Stimulated activated naive CD8-positive, alpha-beta T cell treated with anti-CD3 and anti-CD28 coated beads, Interleukin-15, amount 100 ng/mL, for 72 hours (primary cell): Measurements from ENCODE around the gene ESR1.
"Not testable (repeated sequence)": the region's sequence is repeated elsewhere in the genome, so short reads cannot be mapped to it uniquely, and the experiment has no call there.

Experiments
- ATAC-seq: fragments of 150-1000 bp; cut with Tn5 transposase; 2 replicates; pipeline ENCODE4 v1.10.0; 2021; ENCODE audit warnings: mild to moderate bottlenecking, moderate library complexity
- DNase-seq, 2 donors: peaks; one replicate each; pipeline ENCODE4 v3.0.0; 2021 to 2022
- H3K27ac Mint-ChIP-seq, 2 donors: one replicate each; pipeline ENCODE4 v1.8.0; 2022; ENCODE audit warnings: mild to moderate bottlenecking in 2 of 2, mixed read lengths in 2 of 2, moderate library complexity in 2 of 2
- H3K27me3 Mint-ChIP-seq: one replicate; pipeline ENCODE4 v1.8.0; 2022; ENCODE audit warnings: mixed read lengths
- H3K4me1 Mint-ChIP-seq: one replicate; pipeline ENCODE4 v1.8.0; 2022; ENCODE audit warnings: mild to moderate bottlenecking, mixed read lengths
- H3K4me3 Mint-ChIP-seq, 2 donors: one replicate each; pipeline ENCODE4 v1.8.0; 2022; ENCODE audit warnings: mild to moderate bottlenecking in 2 of 2, mixed read lengths in 2 of 2, moderate library complexity in 1 of 2
- H3K9me3 Mint-ChIP-seq, 2 donors: one replicate each; pipeline ENCODE4 v1.8.0; 2022; ENCODE audit warnings: mixed read lengths in 2 of 2

The ESR1 gene

DNA sequence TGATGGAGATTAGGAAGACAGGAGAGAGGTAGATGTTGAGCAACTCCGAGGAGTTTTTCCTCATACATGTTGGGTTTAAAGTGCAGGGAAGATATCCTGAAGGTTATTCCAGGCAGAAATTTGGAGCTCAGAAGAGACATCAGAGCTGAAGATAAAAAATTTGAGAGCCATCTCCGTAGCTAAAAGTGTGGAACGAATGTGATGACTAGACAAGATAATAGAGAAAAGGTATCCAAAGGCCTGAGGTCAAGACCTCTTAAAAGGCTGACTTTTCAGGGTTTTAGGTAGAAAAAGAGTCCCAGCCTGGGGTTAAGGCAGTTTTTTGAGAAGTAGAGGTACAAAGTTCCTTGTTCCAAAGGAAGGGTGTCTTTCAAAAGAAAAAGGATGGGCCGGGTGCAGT is 214.8 kb downstream of the ESR1 start:
- ATAC-seq (no peak), DNase-seq (no peak)
- no peak overlapping the region for H3K4me3 Mint-ChIP-seq
- peaks cover 8% of the 10 kb centered on the region in 2 donors for H3K9me3 Mint-ChIP-seq
- H3K4me1 Mint-ChIP-seq: no peaks in the 10 kb centered on the region
- H3K27me3 Mint-ChIP-seq: no peaks in the 10 kb centered on the region
- H3K27ac Mint-ChIP-seq: no peak overlapping the region

DNA sequence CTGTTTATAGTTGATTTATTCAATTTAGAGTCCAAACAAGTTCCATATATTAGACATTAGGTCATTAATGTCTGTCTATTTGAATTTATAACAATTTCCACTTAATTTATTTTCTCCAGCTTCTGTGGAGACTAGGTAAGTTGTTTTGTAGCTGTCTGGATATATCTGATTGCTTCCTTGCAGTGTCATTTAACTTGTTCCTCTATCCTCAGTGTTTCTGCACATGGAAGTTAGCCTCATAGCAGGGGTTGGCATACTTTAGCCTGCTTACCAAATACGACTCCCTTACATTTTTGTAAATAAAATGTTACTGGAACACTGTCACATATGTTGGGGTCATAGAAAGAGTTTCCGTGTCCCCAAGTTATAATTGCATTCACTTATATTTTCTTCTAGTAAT is 216.1 kb downstream of the ESR1 start:
- Mint-ChIP-seq H3K9me3 (peaks cover 8% of the 10 kb centered on the region in 2 donors), H3K4me3 (no peak overlapping the region), H3K27ac (no peak overlapping the region), H3K4me1 (no peaks in the 10 kb centered on the region), H3K27me3 (no peaks in the 10 kb centered on the region)
- DNase-seq (no peak), ATAC-seq (no peak)

DNA sequence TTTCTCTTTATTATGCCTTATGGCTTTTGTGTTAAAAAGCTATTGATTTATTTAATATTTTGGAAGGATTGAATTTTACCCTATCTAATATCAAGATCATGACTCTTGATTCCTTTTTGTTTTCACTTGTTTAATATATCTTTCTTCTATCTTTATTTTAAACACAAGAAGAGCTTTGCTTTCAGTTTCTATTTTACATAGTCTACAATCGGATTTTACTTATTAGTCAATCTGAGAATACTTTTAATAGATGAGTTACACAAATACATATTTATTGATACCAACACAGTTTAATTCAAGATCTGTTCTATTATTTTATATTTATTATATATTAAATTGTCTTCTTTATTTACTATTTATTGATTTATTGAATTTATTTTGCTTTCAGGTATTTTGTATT is 218.8 kb downstream of the ESR1 start:
- no peaks in the 10 kb centered on the region for H3K27me3 Mint-ChIP-seq
- DNase-seq: no peak
- no peak overlapping the region for H3K4me3 Mint-ChIP-seq
- no peak for ATAC-seq
- peaks cover 12 to 15% of the 10 kb centered on the region in 2 donors for H3K9me3 Mint-ChIP-seq
- no peak overlapping the region for H3K27ac Mint-ChIP-seq
- no peaks in the 10 kb centered on the region for H3K4me1 Mint-ChIP-seq

DNA sequence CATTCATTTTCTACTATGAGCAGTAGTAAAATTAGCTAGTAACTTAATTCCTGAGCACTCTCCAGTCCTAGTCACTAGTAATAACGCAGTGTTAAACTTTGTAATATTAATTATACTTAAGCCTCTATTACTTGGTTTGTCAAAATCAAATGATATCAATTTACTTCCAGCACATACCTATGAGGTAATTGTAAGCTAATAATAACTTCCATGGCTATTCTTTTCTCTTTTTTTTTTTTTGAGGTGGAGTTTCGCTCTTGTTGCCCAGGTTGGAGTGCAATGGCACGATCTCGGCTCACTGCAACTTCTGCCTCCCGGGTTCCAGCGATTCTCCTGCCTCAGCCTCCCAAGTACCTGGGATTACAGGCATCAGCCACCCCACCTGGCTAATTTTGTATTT is 219.3 kb downstream of the ESR1 start:
- not testable (repeated sequence) for H3K4me1 Mint-ChIP-seq, H3K4me3 Mint-ChIP-seq, H3K27me3 Mint-ChIP-seq, ATAC-seq, DNase-seq
- H3K27ac Mint-ChIP-seq: peak overlapping the region in 1 of 2 donors; percentile 83
- H3K9me3 Mint-ChIP-seq: peaks cover 10 to 14% of the 10 kb centered on the region in 2 donors

DNA sequence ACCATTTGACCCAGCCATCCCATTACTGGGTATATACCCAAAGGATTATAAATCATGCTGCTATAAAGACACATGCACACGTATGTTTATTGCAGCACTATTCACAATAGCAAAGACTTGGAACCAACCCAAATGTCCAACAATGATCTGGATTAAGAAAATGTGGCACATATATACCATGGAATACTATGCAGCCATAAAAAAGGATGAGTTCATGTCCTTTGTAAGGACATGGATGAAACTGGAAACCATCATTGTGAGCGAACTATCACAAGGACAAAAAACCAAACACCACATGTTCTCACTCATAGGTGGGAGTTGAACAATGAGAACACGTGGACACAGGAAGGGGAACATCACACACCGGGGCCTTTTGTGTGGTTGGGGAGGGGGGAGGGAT is 226.3 kb downstream of the ESR1 start:
- not testable (repeated sequence) for H3K27ac Mint-ChIP-seq, H3K27me3 Mint-ChIP-seq, H3K4me1 Mint-ChIP-seq, H3K4me3 Mint-ChIP-seq, ATAC-seq, DNase-seq
- H3K9me3 Mint-ChIP-seq: peaks cover 11 to 25% of the 10 kb centered on the region in 2 donors

DNA sequence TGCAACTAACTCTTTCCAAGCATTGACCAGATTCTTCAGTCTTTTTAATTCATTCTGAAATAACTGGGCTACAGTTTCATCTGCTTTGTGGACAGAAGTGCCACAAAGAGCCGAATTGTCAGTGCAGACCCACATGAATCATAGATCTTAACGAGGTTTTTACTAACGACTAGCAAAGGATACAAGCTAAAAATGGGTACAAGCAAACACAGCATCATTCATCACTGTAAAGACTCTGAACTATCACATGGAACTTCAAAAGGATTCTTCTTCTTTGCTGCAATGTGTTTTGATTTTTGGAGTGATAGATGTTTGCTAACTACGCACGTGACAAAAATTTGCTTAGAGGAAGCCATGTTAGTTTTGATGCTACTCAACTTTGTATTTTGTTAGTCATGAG is 227.1 kb downstream of the ESR1 start:
- ATAC-seq (no peak), DNase-seq (no peak)
- Mint-ChIP-seq H3K27me3 (no peaks in the 10 kb centered on the region), H3K27ac (no peak overlapping the region), H3K4me3 (no peak overlapping the region), H3K4me1 (no peaks in the 10 kb centered on the region), H3K9me3 (peaks cover 7 to 18% of the 10 kb centered on the region in 2 donors)

DNA sequence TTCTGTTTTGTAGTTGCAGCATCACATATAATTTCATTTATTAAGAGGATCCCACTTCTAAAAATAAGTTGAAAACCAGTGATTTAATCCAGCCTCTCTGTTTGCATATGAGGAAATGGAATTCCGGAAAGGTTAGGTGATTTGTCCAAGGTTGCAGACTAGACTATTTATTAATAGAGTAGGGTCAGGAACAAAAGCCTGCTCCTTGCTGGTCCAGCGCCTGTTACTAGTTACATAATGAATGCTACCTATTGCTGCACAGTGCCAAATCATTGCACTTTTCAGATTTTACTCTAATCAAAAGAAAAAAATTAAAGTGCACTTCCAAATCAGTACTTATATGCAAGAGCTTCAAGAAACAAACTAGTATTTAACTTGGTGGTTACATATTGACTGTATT is 238.6 kb downstream of the ESR1 start:
- no peaks in the 10 kb centered on the region for H3K27me3 Mint-ChIP-seq
- no peak overlapping the region for H3K4me3 Mint-ChIP-seq
- peaks cover 0 to 6% of the 10 kb centered on the region in 2 donors for H3K9me3 Mint-ChIP-seq
- ATAC-seq (no peak), DNase-seq (no peak)
- no peaks in the 10 kb centered on the region for H3K4me1 Mint-ChIP-seq
- no peak overlapping the region for H3K27ac Mint-ChIP-seq

DNA sequence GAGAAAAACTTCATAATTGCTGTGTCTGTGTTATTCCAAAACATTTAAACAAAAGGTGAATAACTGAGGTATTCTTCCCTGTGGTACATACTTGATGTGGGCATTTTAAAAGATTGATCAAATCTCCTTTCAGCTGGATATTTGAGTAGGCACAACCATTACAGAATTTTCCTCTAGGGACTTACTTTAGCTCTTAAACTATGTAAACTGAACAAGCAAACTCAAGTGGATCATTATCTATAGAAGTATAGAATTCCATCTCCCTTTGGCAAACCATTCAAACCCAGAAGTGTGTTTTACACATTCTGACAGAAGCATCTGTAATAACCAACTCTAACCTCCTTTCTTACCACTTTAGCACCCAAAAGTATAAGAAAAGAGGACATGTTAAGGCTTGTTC is 241.4 kb downstream of the ESR1 start:
- H3K27ac Mint-ChIP-seq: no peak overlapping the region

DNA sequence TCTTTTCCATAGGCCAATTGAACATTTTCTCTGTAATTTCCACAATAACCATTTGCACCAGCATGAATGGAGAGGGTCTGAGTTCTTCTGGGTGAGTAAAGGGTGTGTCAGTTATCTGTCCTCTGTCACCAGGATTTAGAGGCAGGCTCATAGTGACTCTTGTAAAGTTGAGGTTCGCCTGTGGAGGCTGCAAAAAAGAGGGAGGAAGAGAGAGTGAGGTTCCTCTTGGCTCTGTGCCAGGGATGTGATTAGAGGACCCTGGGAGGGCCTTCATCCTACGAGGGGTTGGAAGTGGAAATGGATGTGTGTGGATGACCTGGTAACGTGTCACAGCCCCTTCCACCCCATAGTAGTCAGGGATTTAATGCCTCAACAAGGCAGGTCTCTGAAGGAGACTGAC is 242.0 kb downstream of the ESR1 start:
- no peak for ATAC-seq
- H3K9me3 Mint-ChIP-seq: no peaks in the 10 kb centered on the region
- no peaks in the 10 kb centered on the region for H3K4me1 Mint-ChIP-seq
- no peak for DNase-seq
- no peaks in the 10 kb centered on the region for H3K27me3 Mint-ChIP-seq
- H3K4me3 Mint-ChIP-seq: no peak overlapping the region
- H3K27ac Mint-ChIP-seq: no peak overlapping the region

More for the DNA sequence above, 241.4 kb downstream of the ESR1 start:
- Mint-ChIP-seq H3K27me3 (no peaks in the 10 kb centered on the region), H3K4me3 (no peak overlapping the region), H3K9me3 (no peaks in the 10 kb centered on the region), H3K4me1 (no peaks in the 10 kb centered on the region)
- DNase-seq: no peak
- ATAC-seq: no peak

DNA sequence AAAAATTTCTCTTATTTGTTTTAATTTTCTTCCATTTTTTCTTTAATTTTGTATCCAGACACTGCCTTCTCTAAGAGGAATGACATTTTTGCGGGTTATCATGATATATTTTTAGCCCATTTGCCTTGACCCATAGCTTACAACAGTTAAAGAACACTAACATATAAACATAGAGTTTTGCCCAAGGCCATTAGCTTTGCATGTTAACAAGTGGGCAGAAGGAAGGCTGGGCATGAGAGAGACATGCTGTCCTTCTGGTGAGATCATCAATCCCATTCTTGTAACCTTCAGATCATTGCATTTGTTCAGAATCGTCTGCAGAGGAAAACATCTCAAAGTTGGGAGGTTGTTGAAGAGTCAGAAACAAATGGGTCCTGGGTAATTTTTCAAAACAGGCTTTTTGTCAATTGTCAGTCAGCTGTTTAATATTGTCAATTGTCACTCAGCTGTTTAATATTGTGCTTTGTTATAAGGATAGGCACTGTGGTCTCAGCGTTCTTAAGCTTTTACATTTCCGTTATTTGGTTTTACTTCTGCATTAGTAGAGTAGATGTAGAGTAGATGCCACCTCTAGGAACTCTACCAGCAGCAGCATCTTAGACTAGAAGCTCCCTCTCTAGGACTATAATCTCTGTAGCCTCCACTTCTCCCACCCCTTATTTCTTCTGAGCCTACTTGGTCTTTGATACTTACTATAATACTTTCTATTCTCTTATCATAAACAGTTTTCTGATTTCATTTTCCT is 243.1 kb downstream of the ESR1 start:
- Mint-ChIP-seq H3K9me3 (no peaks in the 10 kb centered on the region), H3K27ac (no peak overlapping the region), H3K4me1 (no peaks in the 10 kb centered on the region), H3K27me3 (peaks cover 4% of the 10 kb centered on the region), H3K4me3 (no peak overlapping the region)
- ATAC-seq: no peak
- no peak for DNase-seq

DNA sequence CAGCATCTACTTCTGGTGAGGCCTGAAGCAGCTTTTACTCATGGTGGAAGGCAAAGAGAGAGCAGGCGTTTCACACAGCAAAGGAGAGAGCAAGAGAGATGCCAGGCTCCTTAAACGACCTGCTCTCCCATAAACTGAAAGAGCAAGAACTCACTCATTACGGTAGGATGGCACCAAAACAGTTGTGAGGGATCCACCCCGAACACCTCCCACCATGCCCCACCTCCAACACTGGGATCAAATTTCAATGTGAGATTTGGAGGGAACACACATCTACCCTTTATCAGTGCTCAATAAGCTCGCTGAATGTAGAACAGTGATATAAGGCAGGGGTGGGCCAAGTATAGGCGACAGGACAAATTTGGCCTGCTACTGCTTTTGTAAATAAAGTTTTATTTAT is 244.6 kb downstream of the ESR1 start:
- Mint-ChIP-seq H3K4me3 (no peak overlapping the region), H3K27me3 (peaks cover 7% of the 10 kb centered on the region), H3K9me3 (no peaks in the 10 kb centered on the region), H3K27ac (no peak overlapping the region), H3K4me1 (no peaks in the 10 kb centered on the region)
- DNase-seq: no peak
- no peak for ATAC-seq

DNA sequence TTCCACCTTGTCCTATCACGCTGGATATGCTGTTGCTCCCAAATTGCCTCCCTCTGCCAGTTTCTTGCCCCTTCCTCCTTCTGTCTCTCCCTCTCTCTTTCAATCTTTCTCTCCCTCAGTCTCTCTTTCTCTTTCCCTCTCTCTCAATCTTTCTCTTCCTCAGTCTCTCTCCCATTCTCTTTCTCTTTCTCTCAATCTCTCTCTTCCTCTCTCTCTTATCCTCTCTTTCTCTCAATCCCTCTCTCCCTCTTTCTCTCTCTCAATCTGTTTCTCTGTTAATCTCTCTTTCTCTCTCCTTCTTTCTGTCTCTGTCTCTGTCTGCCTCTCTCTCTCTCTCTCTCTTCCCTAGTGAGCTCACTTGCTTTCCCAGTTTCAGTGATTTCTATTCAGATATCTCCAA is 245.8 kb downstream of the ESR1 start:
- Mint-ChIP-seq H3K27me3 (peaks cover 12% of the 10 kb centered on the region), H3K9me3 (no peaks in the 10 kb centered on the region), H3K4me3 (no peak overlapping the region), H3K27ac (no peak overlapping the region), H3K4me1 (no peaks in the 10 kb centered on the region)
- ATAC-seq: no peak
- DNase-seq: no peak

DNA sequence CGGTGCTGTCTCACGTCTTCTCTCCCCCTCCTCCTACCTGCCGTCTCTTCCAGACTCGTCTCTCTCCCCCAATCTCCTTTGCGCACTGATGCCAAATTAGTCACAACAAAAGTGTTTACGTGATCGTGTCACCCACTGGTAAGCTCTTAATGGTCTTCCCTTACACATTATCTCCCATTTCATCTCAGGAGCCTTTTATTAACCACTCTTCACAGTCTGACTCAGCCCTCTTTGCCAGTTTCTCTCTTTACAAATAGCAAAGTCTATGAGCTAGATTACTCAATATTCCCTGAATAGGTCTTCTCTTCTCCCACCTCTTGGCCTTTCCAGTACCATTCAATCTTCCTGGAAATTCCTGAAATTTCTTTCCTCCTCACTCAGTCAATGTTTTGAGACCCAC is 247.0 kb downstream of the ESR1 start:
- H3K9me3 Mint-ChIP-seq: no peaks in the 10 kb centered on the region
- no peaks in the 10 kb centered on the region for H3K4me1 Mint-ChIP-seq
- DNase-seq (no peak), ATAC-seq (no peak)
- H3K27ac Mint-ChIP-seq: no peak overlapping the region
- peaks cover 13% of the 10 kb centered on the region for H3K27me3 Mint-ChIP-seq
- no peak overlapping the region for H3K4me3 Mint-ChIP-seq

DNA sequence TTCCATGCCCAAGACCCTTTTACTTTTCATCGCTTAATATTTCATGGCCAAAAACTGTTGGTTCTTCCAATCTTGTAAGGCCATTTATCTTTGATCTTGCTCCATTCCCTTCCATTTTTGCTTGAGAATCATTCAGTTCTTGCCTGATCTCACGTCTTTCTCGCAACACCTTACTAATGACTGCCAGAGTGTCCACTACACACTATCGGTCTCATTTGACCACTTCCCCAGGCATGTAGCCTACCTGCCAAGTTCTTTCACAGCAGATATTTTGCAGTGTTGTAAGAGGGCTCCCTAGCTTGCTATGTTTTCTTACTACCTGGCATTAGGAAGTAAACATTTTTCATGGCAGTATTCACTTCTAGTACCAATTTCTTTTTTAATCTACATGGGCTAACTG is 248.0 kb downstream of the ESR1 start:
- H3K27ac Mint-ChIP-seq: no peak overlapping the region
- H3K4me3 Mint-ChIP-seq: no peak overlapping the region
- ATAC-seq (no peak), DNase-seq (no peak)
- H3K9me3 Mint-ChIP-seq: no peaks in the 10 kb centered on the region
- H3K27me3 Mint-ChIP-seq: peaks cover 13% of the 10 kb centered on the region
- H3K4me1 Mint-ChIP-seq: no peaks in the 10 kb centered on the region

DNA sequence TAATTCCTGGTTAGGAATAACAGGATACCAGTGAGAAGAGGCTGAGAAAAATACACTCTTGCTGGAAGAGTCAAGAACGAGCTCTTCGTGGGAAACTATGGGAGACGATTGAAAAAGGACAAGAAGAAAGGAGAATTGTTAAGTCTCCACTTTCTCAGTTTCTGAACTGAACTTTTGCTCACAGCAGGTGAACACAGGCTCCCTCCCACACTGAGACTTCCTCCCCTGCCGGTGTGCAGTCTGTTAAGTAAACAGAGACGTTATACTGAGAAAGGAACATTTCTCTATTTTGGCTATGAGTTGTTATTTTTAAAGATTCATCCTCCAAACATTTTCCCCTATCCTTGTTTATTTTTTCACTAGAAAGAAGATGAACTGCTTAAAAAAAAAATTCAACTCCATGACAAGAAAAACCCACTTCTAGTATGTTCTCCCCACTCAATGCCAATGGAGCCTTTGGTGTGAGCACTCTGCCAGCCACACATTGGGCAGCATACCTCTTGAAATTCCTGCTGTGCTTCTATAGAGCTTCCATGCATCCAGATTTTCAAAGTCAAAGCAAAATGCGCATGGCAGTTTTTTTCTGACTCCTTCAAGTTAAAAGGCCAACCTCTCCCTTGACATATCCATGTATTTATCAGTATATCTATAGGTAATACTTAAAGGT is 250.5 kb downstream of the ESR1 start:
- Mint-ChIP-seq H3K4me3 (no peak overlapping the region), H3K27me3 (peaks cover 13% of the 10 kb centered on the region), H3K4me1 (no peaks in the 10 kb centered on the region), H3K27ac (no peak overlapping the region), H3K9me3 (no peaks in the 10 kb centered on the region)
- ATAC-seq (no peak), DNase-seq (no peak)

DNA sequence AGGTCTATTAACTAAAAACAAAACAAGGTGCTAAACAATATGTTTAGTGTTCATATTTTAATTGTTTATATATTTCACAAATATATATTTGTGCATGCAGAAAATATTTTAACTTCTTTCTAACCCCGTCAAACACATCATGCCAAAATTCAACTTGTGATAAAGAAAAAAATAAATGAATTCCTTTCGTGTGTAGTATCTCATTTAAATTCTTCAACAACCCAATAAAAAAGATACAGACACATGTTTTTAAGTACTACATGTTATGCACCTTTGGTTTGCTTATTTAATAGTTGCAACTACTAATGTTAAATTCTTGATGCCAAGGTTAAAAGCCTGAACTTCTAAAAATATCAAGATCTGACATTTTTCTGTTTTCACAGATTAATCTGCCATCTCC is 252.4 kb downstream of the ESR1 start:
- Mint-ChIP-seq H3K9me3 (no peaks in the 10 kb centered on the region), H3K27me3 (peaks cover 13% of the 10 kb centered on the region), H3K27ac (no peak overlapping the region), H3K4me1 (no peaks in the 10 kb centered on the region), H3K4me3 (no peak overlapping the region)
- DNase-seq (no peak), ATAC-seq (no peak)

DNA sequence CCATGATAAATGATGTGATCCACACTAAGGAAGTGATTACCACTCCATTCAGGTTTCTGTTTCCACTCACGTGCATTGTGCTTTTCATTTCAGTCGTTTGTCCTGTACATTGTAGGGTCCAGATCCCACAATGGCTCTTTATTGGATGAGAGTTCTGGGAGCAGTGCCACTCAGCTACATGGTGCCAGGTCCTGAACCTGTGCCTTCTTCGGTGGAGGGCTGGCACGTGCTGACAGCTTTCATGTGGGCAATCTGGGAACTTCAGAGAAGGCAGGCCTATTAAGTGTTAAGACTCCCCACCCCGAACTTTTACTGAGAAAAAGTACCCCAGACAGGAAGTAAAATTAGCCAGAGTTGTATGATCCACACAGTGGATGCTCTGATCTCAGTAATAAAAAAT is 255.0 kb downstream of the ESR1 start:
- Mint-ChIP-seq H3K27ac (no peak overlapping the region), H3K27me3 (peaks cover 6% of the 10 kb centered on the region), H3K4me1 (no peaks in the 10 kb centered on the region), H3K9me3 (no peaks in the 10 kb centered on the region), H3K4me3 (no peak overlapping the region)
- DNase-seq: no peak
- ATAC-seq: no peak
